Muscle layer of duodenum (tissue), 2 donors: ENCODE results near the gene TRIM60.
"Not testable (repeated sequence)": the region's sequence is repeated elsewhere in the genome, so short reads cannot be mapped to it uniquely, and the experiment has no call there.

Experiments used
- H3K27ac ChIP-seq: one replicate; pipeline ENCODE4 v1.7.0; 2013; ENCODE audit warnings: mild to moderate bottlenecking, low read length
- H3K27me3 ChIP-seq: one replicate; pipeline ENCODE4 v1.7.0; 2013; ENCODE audit warnings: low read depth, mild to moderate bottlenecking, control low read depth, low read length
- H3K36me3 ChIP-seq, 2 donors: one replicate each; pipeline ENCODE4 v1.7.0; 2013; ENCODE audit warnings: low read length in 2 of 2, control low read depth in 1 of 2, mild to moderate bottlenecking in 1 of 2; ENCODE audit not compliant: insufficient read depth in 2 of 2, control insufficient read depth in 1 of 2
- H3K4me1 ChIP-seq, 2 donors: one replicate each; pipeline ENCODE4 v1.7.0; 2013; ENCODE audit warnings: low read length in 2 of 2, mild to moderate bottlenecking in 2 of 2, control low read depth in 1 of 2, moderate library complexity in 1 of 2; ENCODE audit not compliant: insufficient read depth in 2 of 2, control insufficient read depth in 1 of 2
- H3K4me3 ChIP-seq, 2 donors: one replicate each; pipeline ENCODE4 v1.7.0; 2013; ENCODE audit warnings: low read length in 2 of 2, low read depth in 1 of 2, mild to moderate bottlenecking in 1 of 2
- H3K9me3 ChIP-seq, 2 donors: one replicate each; pipeline ENCODE4 v1.7.0; 2013; ENCODE audit warnings: low read length in 2 of 2, control low read depth in 1 of 2, mild to moderate bottlenecking in 1 of 2; ENCODE audit not compliant: control insufficient read depth in 1 of 2
- donor health status: healthy.

Gene TRIM60

GRCh38 chr4:165055601-165056000 lies 23.8 kb downstream of the TRIM60 start:
- Histone ChIP-seq H3K27ac (no peak overlapping the region), H3K4me3 (no peak overlapping the region), H3K27me3 (no peaks in the 10 kb centered on the region), H3K36me3 (no peaks in the 10 kb centered on the region), H3K9me3 (no peaks in the 10 kb centered on the region), H3K4me1 (no peaks in the 10 kb centered on the region)

- Histone ChIP-seq H3K4me1 (no peaks in the 10 kb centered on the region), H3K27ac (no peak overlapping the region), H3K27me3 (no peaks in the 10 kb centered on the region), H3K9me3 (no peaks in the 10 kb centered on the region), H3K36me3 (no peaks in the 10 kb centered on the region), H3K4me3 (no peak overlapping the region)
These were observed 26.9 kb downstream of the TRIM60 start for GRCh38 chr4:165058666-165059065.

- Histone ChIP-seq H3K4me1 (no peaks in the 10 kb centered on the region), H3K4me3 (no peak overlapping the region), H3K27me3 (no peaks in the 10 kb centered on the region), H3K36me3 (no peaks in the 10 kb centered on the region), H3K27ac (no peak overlapping the region), H3K9me3 (no peaks in the 10 kb centered on the region)
These were observed 27.6 kb downstream of the TRIM60 start for GRCh38 chr4:165059386-165059785.

GRCh38 chr4:165060938-165061337 lies 29.1 kb downstream of the TRIM60 start:
- H3K27ac ChIP-seq = no peak overlapping the region
- H3K9me3 ChIP-seq = no peaks in the 10 kb centered on the region
- H3K36me3 ChIP-seq = no peaks in the 10 kb centered on the region
- no peaks in the 10 kb centered on the region for H3K4me1 ChIP-seq
- H3K4me3 ChIP-seq = no peak overlapping the region
- no peaks in the 10 kb centered on the region for H3K27me3 ChIP-seq

- H3K36me3 ChIP-seq = no peaks in the 10 kb centered on the region
- no peaks in the 10 kb centered on the region for H3K9me3 ChIP-seq
- H3K27ac ChIP-seq = no peak overlapping the region
- no peaks in the 10 kb centered on the region for H3K27me3 ChIP-seq
- no peaks in the 10 kb centered on the region for H3K4me1 ChIP-seq
- no peak overlapping the region for H3K4me3 ChIP-seq
These were observed 38.8 kb downstream of the TRIM60 start for GRCh38 chr4:165070560-165070959.

- not testable (repeated sequence) for H3K27me3 ChIP-seq, H3K4me1 ChIP-seq, H3K36me3 ChIP-seq, H3K4me3 ChIP-seq, H3K27ac ChIP-seq, H3K9me3 ChIP-seq
These were observed 41.5 kb downstream of the TRIM60 start for GRCh38 chr4:165073346-165073745.

GRCh38 chr4:165077034-165077578 lies 45.3 kb downstream of the TRIM60 start:
- no peak overlapping the region for H3K27ac ChIP-seq
- H3K4me1 ChIP-seq = no peaks in the 10 kb centered on the region
- H3K4me3 ChIP-seq = no peak overlapping the region
- peaks cover 6 to 7% of the 10 kb centered on the region in 2 donors for H3K36me3 ChIP-seq
- no peaks in the 10 kb centered on the region for H3K9me3 ChIP-seq
- no peaks in the 10 kb centered on the region for H3K27me3 ChIP-seq

- Histone ChIP-seq H3K27ac (no peak overlapping the region), H3K4me1 (no peaks in the 10 kb centered on the region), H3K4me3 (no peak overlapping the region), H3K36me3 (peaks cover 6 to 10% of the 10 kb centered on the region in 2 donors), H3K9me3 (no peaks in the 10 kb centered on the region), H3K27me3 (no peaks in the 10 kb centered on the region)
These were observed 47.7 kb downstream of the TRIM60 start for GRCh38 chr4:165079476-165079875.

- not testable (repeated sequence) for H3K9me3 ChIP-seq, H3K27ac ChIP-seq, H3K4me3 ChIP-seq, H3K27me3 ChIP-seq, H3K4me1 ChIP-seq
- H3K36me3 ChIP-seq = peaks cover 17 to 46% of the 10 kb centered on the region in 2 donors
These were observed 53.0 kb downstream of the TRIM60 start for GRCh38 chr4:165084787-165085186.

- Histone ChIP-seq H3K4me3 (no peak overlapping the region), H3K27me3 (no peaks in the 10 kb centered on the region), H3K4me1 (no peaks in the 10 kb centered on the region), H3K9me3 (no peaks in the 10 kb centered on the region), H3K36me3 (peaks cover 17 to 47% of the 10 kb centered on the region in 2 donors), H3K27ac (no peak overlapping the region)
These were observed 54.1 kb downstream of the TRIM60 start for GRCh38 chr4:165085946-165086345.

- H3K4me3 ChIP-seq = no peak overlapping the region
- H3K27ac ChIP-seq = no peak overlapping the region
- H3K27me3 ChIP-seq = no peaks in the 10 kb centered on the region
- peaks cover 20 to 48% of the 10 kb centered on the region in 2 donors for H3K36me3 ChIP-seq
- H3K4me1 ChIP-seq = no peaks in the 10 kb centered on the region
- no peaks in the 10 kb centered on the region for H3K9me3 ChIP-seq
These were observed 56.6 kb downstream of the TRIM60 start for GRCh38 chr4:165088366-165088765.
